Measurements from ENCODE around the gene RIMBP2.

The RIMBP2 gene

DNA sequence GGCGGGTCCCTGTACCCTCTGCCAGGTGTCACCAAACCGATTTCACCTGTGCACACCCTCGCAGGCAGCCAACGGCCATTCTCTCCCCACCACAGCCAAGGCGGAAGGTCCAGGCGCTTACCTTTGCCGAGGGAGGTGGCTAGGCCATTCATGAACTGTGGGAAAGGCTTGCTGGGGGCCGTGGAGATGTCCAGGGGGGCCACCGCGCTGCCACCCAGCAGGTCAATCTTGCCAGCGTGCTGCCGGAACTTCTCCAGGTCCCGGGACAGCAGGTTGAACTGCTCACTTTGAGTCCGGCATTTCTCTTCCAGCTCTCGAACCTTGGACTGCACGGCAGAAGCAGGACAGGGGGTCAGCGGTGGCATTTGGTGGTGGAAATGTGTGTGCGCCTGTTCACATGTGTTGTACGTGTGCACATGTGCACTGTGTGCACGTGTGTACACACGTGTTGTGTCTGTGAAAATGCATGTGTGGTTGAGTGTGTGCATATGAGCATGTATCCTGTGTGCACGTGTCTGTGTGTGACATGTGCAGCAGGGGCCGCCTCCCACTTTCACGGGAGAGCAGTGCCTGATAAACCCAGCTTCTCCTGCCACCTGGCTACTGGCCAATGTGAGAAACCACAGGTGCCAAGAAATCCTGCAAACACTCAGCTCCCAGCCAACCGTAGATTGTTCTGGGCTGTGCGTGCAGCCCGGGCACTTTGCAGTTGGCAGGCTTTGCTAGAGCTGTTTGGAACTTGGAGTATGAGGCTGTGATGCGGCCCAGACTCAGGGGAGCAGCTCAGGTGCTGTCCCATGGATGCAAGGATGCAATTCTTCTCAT is 259.5 kb downstream of the RIMBP2 start:
- no peak for DNase-seq

DNA sequence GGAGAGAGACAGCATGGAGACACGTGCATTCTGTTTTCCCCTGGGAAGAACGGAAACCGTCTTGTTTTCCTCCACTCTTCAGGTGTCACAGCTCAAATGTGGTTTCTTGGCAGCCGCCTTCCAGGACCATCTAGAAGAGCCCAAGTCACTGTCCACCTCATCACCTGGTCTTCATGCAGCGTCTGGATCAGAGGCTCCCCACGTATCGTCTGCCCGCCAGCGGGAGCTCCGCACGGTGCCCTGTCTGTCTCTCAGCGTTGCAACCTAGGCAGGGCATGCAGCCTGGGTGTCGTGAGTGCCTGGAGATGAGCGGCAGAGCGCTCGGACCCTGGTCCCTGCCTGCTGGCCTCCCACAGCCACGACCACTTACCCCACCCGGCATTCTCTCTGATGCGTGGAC is 260.9 kb downstream of the RIMBP2 start:
- DNase-seq = no peak

DNA sequence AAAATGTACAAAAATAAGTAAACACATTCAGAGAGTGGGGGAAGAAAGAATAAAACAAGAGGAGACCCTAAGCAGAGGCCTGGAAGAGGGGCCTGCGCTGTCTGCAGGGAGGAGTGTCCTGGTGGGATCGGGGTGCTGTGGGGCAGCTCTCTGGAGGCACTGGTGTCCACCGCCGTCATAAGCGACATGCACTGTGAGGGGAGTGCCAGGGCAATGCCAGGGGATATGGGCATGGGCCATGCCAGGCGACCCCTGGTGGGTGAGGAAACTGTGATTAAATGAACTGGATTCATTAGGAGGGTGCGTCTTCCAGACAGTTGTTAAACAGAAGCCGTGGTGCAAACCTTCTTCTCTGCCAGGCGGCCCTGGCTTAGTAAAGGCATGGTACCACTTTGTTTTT is 261.8 kb downstream of the RIMBP2 start:
- DNase-seq = no peak

DNA sequence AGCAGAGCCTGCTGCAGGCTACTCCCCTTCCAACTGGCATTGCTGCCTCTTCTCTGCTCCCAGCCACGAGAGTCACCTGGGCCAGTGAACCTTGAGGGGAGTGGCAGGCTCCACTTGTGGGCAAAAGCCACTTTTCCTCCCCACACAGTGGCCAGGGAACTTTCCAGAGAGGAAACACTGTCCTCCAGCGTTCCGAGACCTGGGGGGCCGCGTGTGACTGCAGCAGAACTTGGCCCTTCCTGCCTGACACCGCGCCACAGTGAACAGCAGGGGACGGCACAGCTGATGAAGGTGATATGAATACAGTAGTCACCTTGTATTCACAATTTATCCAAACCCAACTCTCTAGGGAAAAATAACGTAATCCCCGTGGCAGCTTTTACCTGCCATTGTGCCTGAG is 263.6 kb downstream of the RIMBP2 start:
- no peak for DNase-seq

DNA sequence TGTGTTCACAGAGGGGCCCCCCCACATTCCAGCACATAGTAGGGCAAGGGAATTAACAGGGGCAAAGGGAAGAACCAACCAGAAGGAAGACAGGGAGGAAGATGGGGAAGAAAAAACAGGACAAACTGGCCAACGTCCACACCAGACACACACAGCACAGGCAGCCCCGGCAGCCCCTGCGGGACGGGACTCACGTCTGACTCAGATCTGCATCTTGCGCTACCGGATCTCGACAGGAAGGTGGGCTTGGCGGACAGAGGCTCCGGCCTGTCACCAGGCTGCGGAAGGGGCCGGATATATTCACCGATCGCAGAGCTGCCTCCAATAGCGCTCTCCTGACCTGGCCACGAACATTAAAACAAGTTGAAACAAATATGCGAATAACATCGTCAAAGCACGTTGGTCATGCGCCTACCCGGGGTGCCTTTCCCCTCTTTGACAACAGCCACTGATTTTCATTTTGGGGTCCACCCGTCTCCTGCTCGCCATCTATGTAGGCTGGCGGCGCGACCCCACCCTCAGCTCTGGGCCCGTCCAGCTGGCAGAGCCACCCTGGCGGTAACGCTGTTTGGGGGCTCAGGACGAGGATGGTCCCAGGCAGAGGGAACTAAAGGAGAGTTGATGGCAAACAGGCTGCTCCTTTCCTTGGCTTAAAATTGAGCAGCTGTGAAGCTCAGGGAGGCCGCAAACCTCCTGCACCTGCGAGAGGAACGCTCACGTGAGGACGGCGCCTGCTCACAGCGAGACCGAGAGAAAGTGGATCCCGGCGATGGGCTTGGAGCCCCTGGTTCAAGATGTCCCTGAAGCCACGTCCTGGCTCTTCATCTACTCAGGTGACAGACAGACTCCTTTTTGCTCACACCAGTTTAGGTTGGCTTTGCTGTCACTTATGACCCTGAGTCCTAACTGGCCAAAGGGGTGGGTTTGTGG is 264.8 kb downstream of the RIMBP2 start:
- DNase-seq = no peak

DNA sequence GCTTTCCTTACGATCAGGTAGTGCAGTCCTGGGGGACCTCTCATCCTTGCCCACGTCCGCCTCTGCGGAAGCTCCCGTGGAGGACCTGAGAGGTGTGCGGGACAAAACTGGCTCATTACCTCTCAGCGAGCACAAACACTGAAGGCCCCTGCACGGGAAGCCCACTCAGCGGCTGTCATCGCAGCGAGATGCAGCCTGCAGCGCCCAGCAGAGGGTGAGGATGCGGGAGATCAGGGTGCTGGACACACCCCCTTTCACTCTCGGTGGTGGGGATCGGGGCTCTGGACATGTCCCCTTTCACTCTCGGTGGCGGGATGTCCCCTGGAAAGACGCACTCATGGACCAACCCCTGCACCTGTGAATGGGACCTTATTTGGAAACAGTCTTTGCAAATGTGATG is 266.8 kb downstream of the RIMBP2 start:
- no peak for DNase-seq

DNA sequence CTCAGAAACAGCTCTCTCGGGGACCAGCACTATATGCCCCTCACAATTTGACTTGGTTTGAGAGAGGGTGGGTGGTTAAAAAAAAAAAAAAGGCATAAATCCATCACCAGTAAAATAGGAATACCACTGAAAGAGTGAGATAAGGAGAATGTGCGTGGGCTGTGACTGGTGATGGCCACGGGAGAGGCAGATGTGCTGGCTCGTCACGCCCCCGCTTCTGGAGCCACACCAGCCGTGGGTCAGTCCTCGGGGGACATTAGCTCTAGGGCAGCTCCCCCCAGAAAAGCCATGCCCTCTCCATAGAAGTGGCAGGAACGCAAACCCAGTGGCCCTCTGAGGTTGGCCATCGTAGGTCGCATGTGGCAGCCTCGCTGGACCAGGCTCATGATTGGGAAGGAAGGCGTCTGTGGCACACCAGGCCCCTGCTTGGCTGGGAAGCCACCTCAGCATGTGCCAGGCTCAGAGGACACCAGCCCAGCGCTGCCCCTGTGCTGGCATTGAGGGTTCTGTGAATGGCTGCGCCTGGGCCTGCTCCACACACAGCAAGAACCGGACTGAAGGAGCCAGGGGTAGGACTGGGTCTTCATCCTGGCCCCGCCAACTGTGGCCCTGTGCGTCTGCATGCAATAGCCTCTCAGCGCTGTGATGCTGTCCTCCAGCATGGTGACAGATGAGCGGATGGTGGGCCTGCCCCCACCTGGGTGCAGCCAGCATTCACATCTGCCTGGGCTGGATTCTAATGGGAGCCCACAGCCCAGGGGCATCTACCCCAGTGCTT is 267.9 kb downstream of the RIMBP2 start:
- DNase-seq = no peak

DNA sequence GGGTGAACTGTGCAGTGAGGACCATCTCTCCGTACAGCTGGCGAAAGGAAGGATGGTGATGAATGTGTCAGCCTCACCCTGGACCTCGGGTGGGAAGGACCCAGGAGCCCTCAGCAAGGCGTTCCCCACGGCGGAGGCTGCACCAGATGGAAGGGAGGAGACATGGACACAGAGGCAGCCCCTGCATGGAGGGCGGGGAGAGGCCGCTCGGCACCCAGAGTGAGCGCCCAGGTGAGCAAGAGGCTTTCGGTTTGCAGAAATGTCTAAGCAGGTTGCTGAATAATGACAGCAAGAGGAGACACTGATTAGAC is 268.5 kb downstream of the RIMBP2 start:
- DNase-seq = no peak

DNA sequence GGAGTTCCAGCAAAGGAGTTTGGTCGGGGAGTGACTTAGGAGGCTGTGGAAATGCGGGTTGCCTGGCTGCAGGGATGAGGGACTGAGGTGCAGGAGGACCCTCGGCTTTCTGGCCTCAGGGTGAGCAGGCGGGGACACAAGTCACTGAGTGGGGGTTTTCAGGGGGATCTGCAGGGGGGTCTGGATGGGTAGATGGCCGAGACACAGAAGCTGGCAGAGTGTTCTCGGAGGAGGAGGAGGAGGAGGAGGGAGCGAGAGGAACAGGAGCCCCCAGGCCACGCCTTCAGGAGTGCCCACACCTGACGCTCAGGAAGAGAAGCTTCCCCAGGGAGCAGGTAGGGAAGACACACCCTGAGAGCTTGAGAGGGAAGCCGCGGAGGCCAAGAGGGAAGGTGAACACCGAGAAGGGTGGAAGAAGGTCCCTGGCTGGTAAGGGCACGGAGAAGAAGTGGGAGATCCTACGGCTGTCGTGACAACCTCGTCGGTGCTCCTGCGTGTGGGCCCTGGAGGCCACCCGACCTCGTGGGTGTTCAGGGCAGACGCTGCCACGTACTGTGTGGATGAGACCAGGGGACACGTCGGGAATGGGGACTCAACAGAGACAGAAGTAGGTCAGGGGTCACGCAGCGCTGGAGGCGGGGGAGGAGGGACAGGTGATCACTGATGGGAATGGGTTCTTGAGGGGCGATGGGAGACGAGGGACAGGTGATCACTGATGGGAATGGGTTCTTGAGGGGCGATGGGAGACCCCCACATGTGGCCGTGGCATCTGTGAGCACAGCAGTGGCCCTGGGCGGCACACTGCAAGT is 269.0 kb downstream of the RIMBP2 start:
- no peak for DNase-seq

DNA sequence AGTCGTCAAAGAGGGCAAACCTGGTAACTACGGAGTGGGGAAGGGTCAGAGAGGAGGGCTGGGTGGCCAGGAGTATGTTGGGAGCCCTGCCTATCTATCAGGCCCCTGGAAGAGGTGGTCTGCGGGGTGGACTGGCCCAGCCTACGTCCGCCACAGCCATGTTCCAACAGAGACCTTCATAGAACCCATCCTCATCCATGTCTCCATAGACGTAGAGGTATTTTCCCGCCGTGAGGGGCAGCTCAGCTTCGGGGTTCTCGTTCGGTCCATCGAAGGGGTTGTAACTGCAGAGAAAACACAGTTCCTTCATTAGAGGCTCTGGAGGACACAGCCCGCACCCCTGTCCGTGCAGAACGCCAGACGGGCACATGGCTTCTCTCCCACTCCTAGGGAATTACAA is 271.1 kb downstream of the RIMBP2 start:
- DNase-seq = no peak

DNA sequence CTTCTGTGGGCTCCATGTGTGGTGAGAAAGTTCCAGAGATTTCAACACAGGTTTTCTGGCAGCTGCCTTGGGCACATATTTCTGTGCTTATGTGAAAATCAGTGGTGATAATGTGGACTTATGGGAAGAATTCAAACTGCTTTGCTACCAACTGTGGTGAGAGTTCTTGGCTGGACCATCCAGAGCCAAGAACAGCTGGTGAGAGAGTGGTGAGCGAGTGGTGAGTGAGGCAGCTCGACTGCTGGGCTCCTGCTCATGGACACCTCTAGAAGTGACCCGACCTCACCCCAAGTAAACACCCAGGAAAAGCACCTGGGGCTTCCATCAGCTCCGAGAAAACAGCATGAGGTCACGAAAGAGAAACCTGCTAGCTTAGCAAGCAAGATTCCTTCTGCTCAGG is 272.0 kb downstream of the RIMBP2 start:
- no peak for DNase-seq

DNA sequence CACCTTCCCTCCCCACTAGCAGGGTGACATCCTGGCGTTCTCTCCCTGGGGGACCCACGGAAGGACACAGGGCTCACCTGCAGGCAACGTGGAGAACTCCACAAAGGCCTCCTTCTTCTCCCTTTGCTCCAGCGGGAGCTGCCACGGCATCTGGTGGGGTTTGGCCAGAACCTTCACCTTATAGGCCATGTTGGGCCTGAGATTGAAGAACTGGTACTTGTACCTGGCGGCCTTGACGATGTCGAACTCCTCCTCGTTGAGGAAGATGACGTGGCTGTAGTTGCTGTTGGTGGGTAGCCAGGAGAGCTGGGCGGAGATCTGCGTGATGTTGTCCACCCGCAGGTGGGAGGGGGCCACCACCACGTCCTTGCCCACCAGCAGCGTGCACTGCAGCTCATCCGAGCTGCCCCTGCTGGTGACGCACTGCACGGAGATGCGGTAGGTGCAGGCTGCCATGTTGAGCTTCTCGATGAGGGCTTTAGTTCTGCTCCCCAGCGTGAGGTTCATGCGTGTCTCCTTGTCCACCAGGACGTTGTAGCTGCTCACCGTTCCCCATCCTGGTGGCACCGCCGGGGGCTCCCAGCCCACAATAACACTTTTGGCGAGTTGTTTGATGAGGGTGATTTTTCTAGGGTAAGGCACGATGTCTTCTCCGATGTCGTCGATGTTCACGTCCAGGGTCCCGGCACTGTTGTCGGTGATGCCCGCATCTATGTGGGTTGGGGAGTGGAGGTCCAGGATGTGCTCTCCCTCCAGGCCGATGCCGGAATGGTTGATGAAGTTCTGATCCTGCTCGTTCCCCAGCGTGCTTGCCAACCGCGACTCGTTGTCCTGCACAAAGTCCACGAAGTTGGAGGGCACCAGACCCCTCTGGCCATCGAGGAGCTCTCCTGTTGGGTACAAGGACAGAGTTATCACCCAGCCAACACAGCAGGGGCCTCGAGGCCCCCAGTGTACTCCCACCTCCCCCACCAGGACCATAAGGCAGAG is 274.0 kb downstream of the RIMBP2 start:
- DNase-seq = no peak

DNA sequence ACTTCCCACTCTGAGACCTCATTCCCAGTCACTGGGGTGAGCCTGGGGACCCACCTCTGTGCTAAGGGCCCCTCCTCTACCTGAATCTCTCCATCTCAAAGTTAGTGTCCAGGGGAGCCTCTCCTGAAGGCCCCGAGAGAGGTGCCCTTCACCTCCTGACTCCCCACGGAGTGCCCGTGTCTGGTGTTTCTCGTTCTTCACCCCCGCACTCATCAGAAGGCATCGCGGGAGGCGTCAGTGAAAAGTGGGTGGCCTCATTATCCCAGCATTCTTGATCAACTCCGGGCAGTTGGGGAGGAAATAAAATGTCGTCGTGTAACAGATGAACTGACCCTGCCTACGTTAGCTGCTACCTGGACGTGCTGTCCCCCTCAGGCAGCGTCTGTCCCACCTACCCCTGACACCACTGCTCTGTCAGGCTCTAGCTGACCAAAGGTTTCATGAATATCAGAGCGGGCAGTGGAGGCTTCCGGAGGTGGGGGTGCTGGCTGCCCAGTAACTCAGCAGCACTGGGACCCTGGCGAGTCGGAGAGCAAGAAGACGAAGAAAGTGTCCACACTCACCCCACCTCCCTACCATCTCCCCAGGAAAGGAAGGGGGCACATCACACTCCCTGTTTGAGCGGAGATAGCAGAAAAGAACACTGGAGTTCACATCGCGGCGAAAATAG is 275.6 kb downstream of the RIMBP2 start:
- DNase-seq = no peak

DNA sequence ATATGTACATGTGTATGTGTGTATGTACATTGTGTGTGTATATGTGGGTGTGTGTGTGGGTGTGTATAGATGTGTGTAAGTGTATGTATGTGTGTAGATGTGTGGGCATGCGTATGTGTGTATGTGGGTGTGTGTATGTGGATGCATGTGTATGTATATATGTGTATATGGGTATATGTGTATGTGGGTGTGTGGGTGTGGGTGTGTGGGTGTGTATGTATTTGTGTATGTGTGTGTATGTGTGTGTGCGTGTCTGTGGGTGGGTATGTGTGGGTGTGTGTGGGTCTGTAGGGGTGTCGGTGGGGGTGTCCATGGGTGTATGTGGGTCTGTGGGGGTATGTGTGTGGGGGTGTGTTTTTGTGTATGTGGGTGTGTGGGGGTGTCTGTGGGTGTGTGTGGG is 276.8 kb downstream of the RIMBP2 start:
- DNase-seq = no peak

DNA sequence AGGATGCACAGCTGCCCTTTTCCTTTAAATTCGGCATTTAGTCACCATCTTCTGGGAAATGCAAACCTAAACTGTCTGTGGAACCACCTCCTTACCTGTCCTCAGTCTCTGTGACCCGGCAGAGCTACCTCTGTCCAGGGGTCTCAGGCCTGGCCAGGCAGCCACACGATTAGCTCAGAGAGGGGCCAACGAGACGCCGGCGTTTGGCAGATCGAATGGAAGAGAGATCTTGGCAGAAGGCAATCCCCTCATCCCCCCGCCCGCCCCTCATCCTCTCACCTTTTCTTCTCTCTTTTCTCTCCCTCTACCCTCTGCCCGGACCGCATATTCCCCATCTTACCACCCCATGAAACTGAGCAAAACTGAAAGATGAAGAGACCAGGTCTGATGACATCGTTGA is 277.4 kb downstream of the RIMBP2 start:
- no peak for DNase-seq

DNA sequence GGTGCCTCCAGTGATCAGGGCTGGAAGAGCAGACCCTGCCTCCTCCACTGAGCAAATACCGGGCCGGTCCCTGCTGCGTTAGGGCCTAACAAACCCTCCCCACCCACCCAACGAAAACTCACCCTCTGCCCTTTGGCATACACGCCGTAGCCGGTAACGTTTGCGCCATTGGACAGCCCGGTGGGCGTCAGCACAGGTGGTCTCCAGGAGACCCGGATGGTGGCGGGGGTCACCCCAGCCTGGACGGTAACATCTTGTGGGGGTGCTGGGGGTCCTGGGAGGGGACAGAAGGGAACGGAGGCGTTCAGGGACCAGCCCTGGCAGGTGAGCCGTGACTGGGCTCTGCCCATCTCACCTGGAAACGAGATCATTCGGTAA is 277.9 kb downstream of the RIMBP2 start:
- DNase-seq = no peak

DNA sequence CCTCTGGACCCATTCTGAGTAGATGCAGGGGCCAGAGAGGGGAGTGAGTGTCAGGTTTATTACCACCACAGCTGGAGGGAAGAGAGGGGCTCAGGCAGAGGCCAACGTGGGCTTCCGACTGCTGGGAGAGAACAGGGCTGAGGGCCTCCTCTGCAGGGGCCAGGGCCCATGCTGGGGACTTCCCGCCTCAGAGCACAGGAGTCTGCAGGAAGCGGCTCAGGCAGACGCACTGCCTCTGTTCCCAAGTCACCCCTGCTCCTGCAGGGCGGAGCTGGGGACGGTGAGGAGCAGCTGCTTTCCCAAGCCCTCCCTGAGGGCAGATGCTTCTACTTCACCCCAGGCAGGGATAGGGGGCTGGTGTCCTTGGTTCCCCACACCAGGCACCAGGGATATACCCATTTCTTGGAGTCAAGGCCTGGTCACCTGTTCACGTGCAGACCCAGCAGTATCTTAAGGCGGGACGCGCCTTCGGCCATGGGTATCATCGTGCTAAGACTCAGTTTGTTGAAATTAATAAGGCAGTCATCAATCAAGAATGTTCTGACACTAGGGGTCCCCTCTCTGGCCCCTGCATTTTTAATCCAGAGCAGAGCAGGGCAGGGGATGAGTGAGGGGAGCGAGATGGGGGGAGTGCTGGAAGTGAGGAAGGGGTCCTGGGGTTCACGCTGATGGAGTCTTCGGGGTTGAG is 278.4 kb downstream of the RIMBP2 start:
- no peak for DNase-seq

DNA sequence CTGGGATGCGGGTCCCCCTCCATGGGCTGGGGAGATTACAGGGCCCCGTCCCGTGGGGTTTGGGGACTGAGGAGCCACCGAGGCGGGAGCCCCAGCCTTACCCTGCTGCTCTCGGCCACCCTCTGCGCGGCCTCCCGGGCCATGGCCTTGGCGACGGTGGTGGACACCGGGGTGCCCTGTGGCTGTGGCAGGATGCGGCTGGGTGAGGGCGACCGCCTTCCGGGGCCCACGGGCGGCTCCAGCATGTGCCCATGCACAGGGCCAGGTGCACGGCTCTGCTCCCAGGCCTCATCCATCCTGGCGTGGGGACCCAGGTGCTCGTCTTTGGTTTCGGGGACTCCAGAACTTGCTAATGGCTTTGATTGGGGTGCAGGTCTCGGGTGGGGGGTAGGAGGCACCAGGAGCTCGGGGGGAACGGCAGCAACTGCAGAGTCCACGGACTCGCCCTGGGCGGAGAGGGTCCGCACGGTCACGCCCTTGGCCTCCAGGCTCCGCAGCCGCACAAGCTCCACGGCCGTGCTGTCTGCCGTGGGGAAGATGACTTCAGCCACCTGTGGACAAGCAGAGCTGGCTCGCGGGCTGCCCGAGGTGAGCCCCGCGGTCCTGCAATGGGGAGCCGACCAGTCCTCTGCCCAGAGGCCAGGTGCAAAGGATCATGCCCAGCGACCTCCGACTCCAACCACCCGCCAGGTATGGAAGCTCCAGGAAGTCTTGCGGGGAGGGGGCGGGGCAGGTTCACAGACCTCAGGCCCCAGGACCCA is 279.2 kb downstream of the RIMBP2 start:
- no peak for DNase-seq

DNA sequence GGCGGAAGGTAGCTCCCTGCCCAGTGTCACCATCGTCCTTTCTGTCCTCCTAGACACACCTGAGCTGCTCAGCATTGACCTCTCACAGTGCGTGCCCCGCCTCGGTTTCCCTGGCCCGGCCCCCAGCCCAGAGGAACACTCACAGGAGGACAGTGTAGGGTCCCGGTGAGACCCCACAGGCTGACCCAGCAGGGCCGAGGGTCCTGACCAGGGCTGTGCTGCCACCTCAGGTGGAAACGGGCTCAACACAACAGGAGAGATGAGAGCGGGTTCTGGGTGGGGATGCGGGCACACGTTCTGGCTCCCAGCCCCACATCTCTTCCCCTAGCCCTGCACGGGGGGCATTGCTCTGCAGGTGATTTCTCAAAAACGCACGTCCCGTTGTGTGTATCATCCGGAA is 280.3 kb downstream of the RIMBP2 start:
- DNase-seq = no peak

Measured in activated CD4-positive, alpha-beta T cell treated with anti-CD3 and anti-CD28 coated beads, Interleukin-2, amount 50 U/mL, for 1 hour (primary cell).